ENCODE results near the gene SCAPER. TPM values are rescaled to one million over a fixed set of nuclear protein-coding genes. Genes with fewer than 3 reads are reported as not detected.

Gene SCAPER
- total RNA-seq, 2 donors from 2014 or later = 15.2 to 17.8 TPM

Small RNAs within 50 kb of the gene (microRNA-seq; reads per million reads assigned to microRNA genes)
- gene MIR3713 = not detected

Other genes with a start within 250 kb of the SCAPER start
- 10 to 100 TPM; 34.0 to 42.6 TPM for gene RCN2, start 26.4 kb upstream of the SCAPER start, total RNA-seq
- gene PSTPIP1, start 89.8 kb upstream of the SCAPER start, total RNA-seq = 1 to 10 TPM; 3.7 to 4.2 TPM
- 100 to 1,000 TPM; 594 to 841 TPM for gene TSPAN3, start 165.8 kb upstream of the SCAPER start, total RNA-seq